ENCODE results near the gene MYB.

- TF ChIP-seq CTCF (IDR thresholded peaks at IDR 0.05; ENCODE audit: low read length): no peak
- no peak for TF ChIP-seq EZH2phosphoT487 (IDR thresholded peaks at IDR 0.05; ENCODE audit: low read length)
- TF ChIP-seq EZH2 (optimal IDR thresholded peaks at IDR 0.05; ENCODE audit: low read depth, low read length): no peak
Observed at GRCh38 chr6:135173242-135173988, 7.7 kb upstream of the MYB start.
